HUES6 (cell line): ENCODE measurements around the gene PPP1R12B.
"Not testable (repeated sequence)": the region's sequence is repeated elsewhere in the genome, so short reads cannot be mapped to it uniquely, and the experiment has no call there.

Experiments used
- H3K27ac ChIP-seq: 2 replicates; pipeline ENCODE4 v1.7.0; 2013; ENCODE audit warnings: low read depth, mild to moderate bottlenecking, low read length, inconsistent platforms
- H3K27me3 ChIP-seq: 2 replicates; pipeline ENCODE4 v1.6.1; 2013; ENCODE audit warnings: low read length; ENCODE audit not compliant: control insufficient read depth, insufficient read depth
- H3K36me3 ChIP-seq: 2 replicates; pipeline ENCODE4 v1.6.1; 2013; ENCODE audit warnings: low read length; ENCODE audit not compliant: control insufficient read depth, insufficient read depth
- H3K4me1 ChIP-seq: 2 replicates; pipeline ENCODE4 v1.6.1; 2013; ENCODE audit warnings: low read length; ENCODE audit not compliant: control insufficient read depth, insufficient read depth
- H3K4me3 ChIP-seq: 2 replicates; pipeline ENCODE4 v1.5.1; 2013; ENCODE audit warnings: low read depth, low read length
- H3K9ac ChIP-seq: one replicate; pipeline ENCODE4 v1.6.1; 2013; ENCODE audit warnings: mild to moderate bottlenecking, low read length
- H3K9me3 ChIP-seq: 2 replicates; pipeline ENCODE4 v1.6.1; 2013; ENCODE audit warnings: low read depth, low read length; ENCODE audit not compliant: control insufficient read depth, insufficient read depth

The PPP1R12B gene

GRCh38 chr1:202619012-202619411, 270.5 kb downstream of the PPP1R12B start:
- H3K9me3 ChIP-seq, H3K27ac ChIP-seq, H3K4me3 ChIP-seq, H3K36me3 ChIP-seq, H3K27me3 ChIP-seq, H3K9ac ChIP-seq: not testable (repeated sequence)
- H3K4me1 ChIP-seq, result peaks cover 35% of the 10 kb centered on the region

- peaks cover 35% of the 10 kb centered on the region for H3K4me1 ChIP-seq
- H3K36me3 ChIP-seq, result no peaks in the 10 kb centered on the region
- H3K27ac ChIP-seq, result no peak overlapping the region
- H3K4me3 ChIP-seq, result no peak overlapping the region
- no peaks in the 10 kb centered on the region for H3K9me3 ChIP-seq
- H3K9ac ChIP-seq, result no peak overlapping the region
- H3K27me3 ChIP-seq, result no peaks in the 10 kb centered on the region
Measured at GRCh38 chr1:202619505-202619904, 271.0 kb downstream of the PPP1R12B start.

GRCh38 chr1:202620036-202620435, 271.5 kb downstream of the PPP1R12B start:
- H3K36me3 ChIP-seq, H3K9me3 ChIP-seq, H3K4me3 ChIP-seq, H3K9ac ChIP-seq, H3K27me3 ChIP-seq, H3K27ac ChIP-seq: not testable (repeated sequence)
- H3K4me1 ChIP-seq, result peaks cover 35% of the 10 kb centered on the region

GRCh38 chr1:202621446-202621845, 272.9 kb downstream of the PPP1R12B start:
- Histone ChIP-seq H3K36me3 (no peaks in the 10 kb centered on the region), H3K4me3 (no peak overlapping the region), H3K4me1 (peaks cover 27% of the 10 kb centered on the region), H3K9ac (no peak overlapping the region), H3K27me3 (no peaks in the 10 kb centered on the region), H3K9me3 (no peaks in the 10 kb centered on the region), H3K27ac (no peak overlapping the region)

GRCh38 chr1:202622388-202622787, 273.9 kb downstream of the PPP1R12B start:
- Histone ChIP-seq H3K9me3 (no peaks in the 10 kb centered on the region), H3K27me3 (no peaks in the 10 kb centered on the region), H3K4me3 (no peak overlapping the region), H3K9ac (no peak overlapping the region), H3K27ac (no peak overlapping the region), H3K36me3 (no peaks in the 10 kb centered on the region), H3K4me1 (peaks cover 34% of the 10 kb centered on the region)

GRCh38 chr1:202623075-202623474, 274.6 kb downstream of the PPP1R12B start:
- H3K27ac ChIP-seq, result peak overlapping the region; percentile 62; the same call in 1 of the 2 replicates
- no peaks in the 10 kb centered on the region for H3K36me3 ChIP-seq
- peak overlapping the region; percentile 24 for H3K9ac ChIP-seq
- H3K4me3 ChIP-seq, result no peak overlapping the region
- H3K4me1 ChIP-seq, result peaks cover 38% of the 10 kb centered on the region
- no peaks in the 10 kb centered on the region for H3K27me3 ChIP-seq
- no peaks in the 10 kb centered on the region for H3K9me3 ChIP-seq

GRCh38 chr1:202623476-202623875, 275.0 kb downstream of the PPP1R12B start:
- peaks cover 34% of the 10 kb centered on the region for H3K4me1 ChIP-seq

GRCh38 chr1:202624088-202624780, 275.7 kb downstream of the PPP1R12B start:
- Histone ChIP-seq H3K27ac (no peak overlapping the region), H3K9me3 (no peaks in the 10 kb centered on the region), H3K36me3 (no peaks in the 10 kb centered on the region), H3K4me3 (no peak overlapping the region), H3K27me3 (no peaks in the 10 kb centered on the region), H3K4me1 (peaks cover 26% of the 10 kb centered on the region), H3K9ac (no peak overlapping the region)

More at GRCh38 chr1:202623476-202623875, 275.0 kb downstream of the PPP1R12B start:
- H3K36me3 ChIP-seq, H3K9me3 ChIP-seq, H3K9ac ChIP-seq, H3K4me3 ChIP-seq, H3K27me3 ChIP-seq: not testable (repeated sequence)
- peak overlapping the region; percentile 62; the same call in 1 of the 2 replicates for H3K27ac ChIP-seq

- Histone ChIP-seq H3K36me3 (no peaks in the 10 kb centered on the region), H3K27ac (no peak overlapping the region), H3K9ac (no peak overlapping the region), H3K27me3 (no peaks in the 10 kb centered on the region), H3K4me1 (peaks cover 21% of the 10 kb centered on the region), H3K9me3 (no peaks in the 10 kb centered on the region), H3K4me3 (no peak overlapping the region)
Measured at GRCh38 chr1:202624781-202625108, 276.2 kb downstream of the PPP1R12B start.

GRCh38 chr1:202625416-202626360, 277.2 kb downstream of the PPP1R12B start:
- Histone ChIP-seq H3K27ac (no peak overlapping the region), H3K4me1 (peaks cover 21% of the 10 kb centered on the region), H3K9ac (no peak overlapping the region)

GRCh38 chr1:202627036-202627435, 278.5 kb downstream of the PPP1R12B start:
- H3K36me3 ChIP-seq, H3K9ac ChIP-seq, H3K9me3 ChIP-seq, H3K4me3 ChIP-seq, H3K27ac ChIP-seq, H3K27me3 ChIP-seq: not testable (repeated sequence)
- H3K4me1 ChIP-seq, result peaks cover 21% of the 10 kb centered on the region

More at GRCh38 chr1:202625416-202626360, 277.2 kb downstream of the PPP1R12B start:
- Histone ChIP-seq H3K27me3 (no peaks in the 10 kb centered on the region), H3K9me3 (no peaks in the 10 kb centered on the region), H3K4me3 (no peak overlapping the region), H3K36me3 (no peaks in the 10 kb centered on the region)
